ENCODE data around the gene FAM107B. TPM values are rescaled to one million over a fixed set of nuclear protein-coding genes. Genes with fewer than 3 reads are reported as not detected.

The FAM107B gene
- total and polyA plus RNA-seq, 10 of the 15 experiments (the other 5 are each of a cell fraction or from before 2014, with no cell fraction given): 22.9 to 162 (median 86.6) TPM

- TF ChIP-seq PBX3 (IDR thresholded peaks at IDR 0.05; ENCODE audit: insufficient replicate concordance, low read depth, low read length) (no peak), MLLT1 (IDR thresholded peaks at IDR 0.05) (peak; percentile 74; the same call in 1 of the 2 replicates), CHD4 (IDR thresholded peaks at IDR 0.05) (no peak), NBN (IDR thresholded peaks at IDR 0.05) (peak; percentile 87), SUPT20H (IDR thresholded peaks at IDR 0.05; ENCODE audit: borderline replicate concordance, control insufficient read depth, low read depth, low read length) (no peak), ZNF207 (IDR thresholded peaks at IDR 0.05; ENCODE audit: borderline replicate concordance) (no peak), E2F4 (IDR thresholded peaks at IDR 0.05; ENCODE audit: low read depth, low read length) (no peak), TCF12 (IDR thresholded peaks at IDR 0.05; ENCODE audit: low read depth, low read length) (0 out of 2 replicates have a peak, but pooled peaks have one; percentile 36), STAT3 (IDR thresholded peaks at IDR 0.05; ENCODE audit: low read depth, low read length) (no peak), WRNIP1 (IDR thresholded peaks at IDR 0.05; ENCODE audit: borderline replicate concordance, low read depth, low read length) (no peak), GATAD2B (conservative IDR thresholded peaks at IDR 0.05; ENCODE audit: low read depth) (no peak; the same call in 1 of the 2 replicates), SP1 (IDR thresholded peaks at IDR 0.05; ENCODE audit: low read depth, low read length) (no peak), MEF2B (IDR thresholded peaks at IDR 0.05; ENCODE audit: partially characterized antibody, poor library complexity, severe bottlenecking) (peak; percentile 96), POLR2AphosphoS2 (IDR thresholded peaks at IDR 0.05; ENCODE audit: low read depth, low read length) (no peak), MYB (IDR thresholded peaks at IDR 0.05; ENCODE audit: borderline replicate concordance, low read depth, low read length) (peak; percentile 91), EZH2 (IDR thresholded peaks at IDR 0.05; ENCODE audit: borderline replicate concordance, control insufficient read depth, low read depth, low read length) (no peak), MXI1 (IDR thresholded peaks at IDR 0.05; ENCODE audit: low read depth, low read length) (no peak), MTA3 (IDR thresholded peaks at IDR 0.05; ENCODE audit: borderline replicate concordance, low read length) (peak; percentile 97), TBL1XR1 (IDR thresholded peaks at IDR 0.05; ENCODE audit: low read depth, low read length) (peak; percentile 97), FOXM1 (IDR thresholded peaks at IDR 0.05; ENCODE audit: low read depth, low read length) (peak; percentile 99), POLR2A (IDR thresholded peaks at IDR 0.05; ENCODE audit: low read depth, low read length) (no peak), ZBED1 (IDR thresholded peaks at IDR 0.05; ENCODE audit: borderline replicate concordance) (peak; percentile 96; the same call in 1 of the 2 replicates), SIN3A (IDR thresholded peaks at IDR 0.05; ENCODE audit: low read depth, low read length) (no peak), ZNF274 (IDR thresholded peaks at IDR 0.05; ENCODE audit: insufficient read depth, insufficient read length) (no peak), BRCA1 (IDR thresholded peaks at IDR 0.05; ENCODE audit: low read depth, low read length) (no peak), EGR1 (IDR thresholded peaks at IDR 0.05; ENCODE audit: borderline replicate concordance in 1 of 2, low read depth in 2 of 2, low read length in 2 of 2) (no peak), ZZZ3 (IDR thresholded peaks at IDR 0.05; ENCODE audit: control insufficient read depth, insufficient read length, low read depth) (no peak), ATF2 (IDR thresholded peaks at IDR 0.05; ENCODE audit: low read length) (peak; percentile 97)
Measured at GRCh38 chr10:14659626-14660196, 115.0 kb downstream of the FAM107B start (continued).

Data from GM12878 (cell line).